Measurements from ENCODE around the gene CALHM2. TPM values are rescaled to one million over a fixed set of nuclear protein-coding genes. Genes with fewer than 3 reads are reported as not detected.
A peak's percentile ranks its signal among the peaks of the same experiment; 100 is the strongest.

CALHM2 gene
- total and polyA plus RNA-seq, 2 of the 13 experiments (the other 11 are each of a cell fraction or from before 2014, with no cell fraction given), result 0.15 TPM; not detected in 1

- POLR2A ChIA-PET, result no interaction called here
- H3K36me3 ChIP-seq (replicated peaks in 1 of 2; ENCODE audit: control insufficient read depth in 1 of 2, insufficient read depth in 2 of 2, low read length in 2 of 2), result no peaks in the 10 kb centered on the region
- H3K27me3 ChIP-seq (ENCODE audit: control insufficient read depth in 1 of 2, insufficient read depth in 2 of 2, low read length in 2 of 2), result peaks cover 0 to 26% of the 10 kb centered on the region in 2 experiments; a peak in 2 of 5 replicates
- no peak for ATAC-seq
- 42% methylated on average over 14 of the region's 14 CpGs for WGBS (ENCODE audit: low lambda C conversion rate)
- intact Hi-C loops (cut with micrococcal nuclease; ENCODE audit: unreplicated experiment), result no loop called here
- H3K4me3 ChIP-seq (replicated peaks in 1 of 3; ENCODE audit: insufficient read depth in 1 of 3, low read depth in 2 of 3, low read length in 3 of 3), result no peak overlapping the region
- H3K4me1 ChIP-seq (ENCODE audit: insufficient read depth, low read length), result 0 out of 2 replicates have a peak, but pooled peaks cover 1% of the 10 kb centered on the region
- no peaks in the 10 kb centered on the region for H3K79me2 ChIP-seq (ENCODE audit: insufficient read depth, low read length)
- DNase-seq (ENCODE audit: low spot score), result no peak
- FAIRE-seq, result no peak
- H3K9ac ChIP-seq (ENCODE audit: insufficient read depth, low read depth, low read length), result no peak overlapping the region
- no TSS peak for BruUV-seq (replicated peaks)
- TF ChIP-seq ZNF253 (CRISPR knock-in tag; IDR thresholded peaks at IDR 0.05; ENCODE audit: borderline replicate concordance) (no peak), ZNF121 (CRISPR knock-in tag; IDR thresholded peaks at IDR 0.05) (0 out of 2 replicates have a peak, but pooled peaks have one; percentile 47)
- no peaks in the 10 kb centered on the region for H3K9me3 ChIP-seq (ENCODE audit: low read length)
- CTCF ChIA-PET (ENCODE audit: low intra/inter-chr PET ratio, low total read pairs), result no interaction called here
- no peak overlapping the region for H2AFZ ChIP-seq (ENCODE audit: low read length)
- in situ Hi-C loops (cut with HindIII; ENCODE audit: extremely low pct_ligation_motif_present, low pct_unique_long_range_greater_than_20kb), result no loop called here
- no peaks in the 10 kb centered on the region for H4K20me1 ChIP-seq (ENCODE audit: insufficient read depth, low read length)
- H3K27ac ChIP-seq (ENCODE audit: extremely low read length, insufficient read depth, low read length), result no peak overlapping the region
- no peak overlapping the region for H3K4me2 ChIP-seq (ENCODE audit: low read depth, low read length)
Observed at GRCh38 chr10:103465411-103466179, 13.4 kb upstream of the CALHM2 start.

- Histone ChIP-seq H3K4me1 (ENCODE audit: insufficient read depth, low read length) (no peaks in the 10 kb centered on the region), H3K4me2 (ENCODE audit: low read depth, low read length) (no peak overlapping the region), H2AFZ (ENCODE audit: low read length) (no peak overlapping the region), H3K27me3 (ENCODE audit: control insufficient read depth in 1 of 2, insufficient read depth in 2 of 2, low read length in 2 of 2) (peaks cover 1 to 22% of the 10 kb centered on the region in 2 experiments; a peak in 3 of 5 replicates), H3K36me3 (replicated peaks in 1 of 2; ENCODE audit: control insufficient read depth in 1 of 2, insufficient read depth in 2 of 2, low read length in 2 of 2) (no peaks in the 10 kb centered on the region), H4K20me1 (ENCODE audit: insufficient read depth, low read length) (no peaks in the 10 kb centered on the region), H3K27ac (ENCODE audit: extremely low read length, insufficient read depth, low read length) (no peak overlapping the region), H3K4me3 (replicated peaks in 1 of 3; ENCODE audit: insufficient read depth in 1 of 3, low read depth in 2 of 3, low read length in 3 of 3) (no peak overlapping the region), H3K9me3 (ENCODE audit: low read length) (no peaks in the 10 kb centered on the region), H3K9ac (ENCODE audit: insufficient read depth, low read depth, low read length) (no peak overlapping the region), H3K79me2 (ENCODE audit: insufficient read depth, low read length) (no peaks in the 10 kb centered on the region)
- POLR2A ChIA-PET, result no interaction called here
- intact Hi-C loops (cut with micrococcal nuclease; ENCODE audit: unreplicated experiment), result no loop called here
- WGBS (ENCODE audit: low lambda C conversion rate), result 57% methylated on average over 4 of the region's 4 CpGs
- DNase-seq (ENCODE audit: low spot score) (no peak), FAIRE-seq (no peak), ATAC-seq (no peak)
- CTCF ChIA-PET (ENCODE audit: low intra/inter-chr PET ratio, low total read pairs), result no interaction called here
- BruUV-seq (replicated peaks), result no TSS peak
- in situ Hi-C loops (cut with HindIII; ENCODE audit: extremely low pct_ligation_motif_present, low pct_unique_long_range_greater_than_20kb), result no loop called here
- TF ChIP-seq TBL1XR1 (IDR thresholded peaks at IDR 0.05; ENCODE audit: borderline replicate concordance, low read length, partially characterized antibody), result no peak
- no peak for TF ChIP-seq XRCC5 (optimal IDR thresholded peaks at IDR 0.05; ENCODE audit: low read length)
- TF ChIP-seq ZNF20 (CRISPR knock-in tag; IDR thresholded peaks at IDR 0.05), result no peak
- TF ChIP-seq TRAFD1 (CRISPR knock-in tag; IDR thresholded peaks at IDR 0.05; ENCODE audit: borderline replicate concordance), result no peak
- TF ChIP-seq ZNF563 (CRISPR knock-in tag; IDR thresholded peaks at IDR 0.05), result no peak
- no peak for TF ChIP-seq TIGD3 (CRISPR knock-in tag; IDR thresholded peaks at IDR 0.05; ENCODE audit: borderline replicate concordance)
- no peak for TF ChIP-seq ATRX (CRISPR knock-in tag; IDR thresholded peaks at IDR 0.05; ENCODE audit: borderline replicate concordance)
- TF ChIP-seq YY1 (IDR thresholded peaks at IDR 0.05; ENCODE audit: insufficient read depth, insufficient replicate concordance, low read depth, low read length), result no peak
- TF ChIP-seq ONECUT2 (CRISPR knock-in tag; IDR thresholded peaks at IDR 0.05), result no peak
- no peak for TF ChIP-seq SATB2 (CRISPR knock-in tag; IDR thresholded peaks at IDR 0.05)
- no peak for TF ChIP-seq ZBTB39 (CRISPR knock-in tag; IDR thresholded peaks at IDR 0.05)
Observed at GRCh38 chr10:103463499-103463898, 11.3 kb upstream of the CALHM2 start.
